Posterior cingulate gyrus (tissue), 11 donors: ENCODE results near the gene CLEC16A.

Experiments used
- DNase-seq, 10 donors: peaks; one replicate each; pipeline versions ENCODE4 v3.0.0 to v3.0.0-alpha.2; 2020 to 2021; ENCODE audit warnings: mixed read lengths in 3 of 10
- intact Hi-C: fragments of 100-400 bp; cut with DNase I; formaldehyde crosslinking; loops from one replicate; pipeline ENCODE4 v1.15.1; 2023

The CLEC16A gene

DNA sequence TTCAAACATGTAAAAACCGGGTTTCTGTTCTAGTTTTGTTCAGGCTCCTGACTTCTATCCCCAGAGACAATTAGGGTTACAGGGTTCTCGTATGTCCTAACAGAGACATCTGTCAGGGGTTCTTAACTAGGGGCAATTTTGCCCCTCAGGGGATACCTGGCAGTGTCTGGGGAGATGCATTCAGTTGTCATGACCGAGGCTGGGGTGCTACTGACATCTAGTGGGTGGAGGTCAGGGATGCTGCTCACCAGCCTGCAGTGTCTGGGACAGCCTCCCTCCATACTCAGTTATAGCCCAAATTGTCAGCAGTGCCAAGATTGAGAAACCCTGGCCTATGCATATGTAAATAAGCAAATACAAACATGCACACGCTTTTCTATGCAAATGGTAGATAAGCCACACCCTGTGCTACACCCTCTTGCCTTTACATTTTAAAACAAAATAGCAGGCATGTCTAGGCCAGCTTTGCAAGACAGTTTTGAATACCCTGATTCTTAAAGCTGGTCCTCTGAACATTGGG, 37.4 kb downstream of the CLEC16A start:
- DNase-seq = peak in 1 of 10 donors; percentile 37
- intact Hi-C loops = no loop called here

- intact Hi-C loops = no loop called here
- peak in 1 of 10 donors; percentile 16 for DNase-seq
Measured at GRCh38 chr16:10982465-10983150, 38.2 kb downstream of the CLEC16A start.

DNA sequence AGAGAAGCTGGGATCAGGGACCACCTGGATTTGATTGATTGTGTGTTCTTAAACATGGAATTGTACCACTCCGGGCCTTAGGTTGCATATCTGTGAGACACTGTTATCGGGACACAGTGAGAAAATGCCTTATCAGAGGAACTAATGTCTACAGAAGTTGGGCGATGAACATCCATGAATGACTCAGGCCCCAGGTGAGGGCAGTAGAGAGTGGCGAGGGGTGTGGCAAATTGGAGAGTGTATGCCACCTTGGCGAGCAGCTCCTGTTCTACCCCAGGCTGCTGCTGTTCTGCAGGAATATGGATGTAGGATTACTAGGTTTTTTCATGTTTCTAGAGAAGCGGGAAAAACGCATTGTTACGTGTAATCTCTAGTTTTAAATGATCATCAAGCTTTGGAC, 38.8 kb downstream of the CLEC16A start:
- intact Hi-C loops = no loop called here
- DNase-seq = peak in 2 of 10 donors; percentile 6 to 76

- intact Hi-C loops = no loop called here
- DNase-seq = peak in 1 of 10 donors; percentile 20
Measured at GRCh38 chr16:10984509-10984908, 40.1 kb downstream of the CLEC16A start.

DNA sequence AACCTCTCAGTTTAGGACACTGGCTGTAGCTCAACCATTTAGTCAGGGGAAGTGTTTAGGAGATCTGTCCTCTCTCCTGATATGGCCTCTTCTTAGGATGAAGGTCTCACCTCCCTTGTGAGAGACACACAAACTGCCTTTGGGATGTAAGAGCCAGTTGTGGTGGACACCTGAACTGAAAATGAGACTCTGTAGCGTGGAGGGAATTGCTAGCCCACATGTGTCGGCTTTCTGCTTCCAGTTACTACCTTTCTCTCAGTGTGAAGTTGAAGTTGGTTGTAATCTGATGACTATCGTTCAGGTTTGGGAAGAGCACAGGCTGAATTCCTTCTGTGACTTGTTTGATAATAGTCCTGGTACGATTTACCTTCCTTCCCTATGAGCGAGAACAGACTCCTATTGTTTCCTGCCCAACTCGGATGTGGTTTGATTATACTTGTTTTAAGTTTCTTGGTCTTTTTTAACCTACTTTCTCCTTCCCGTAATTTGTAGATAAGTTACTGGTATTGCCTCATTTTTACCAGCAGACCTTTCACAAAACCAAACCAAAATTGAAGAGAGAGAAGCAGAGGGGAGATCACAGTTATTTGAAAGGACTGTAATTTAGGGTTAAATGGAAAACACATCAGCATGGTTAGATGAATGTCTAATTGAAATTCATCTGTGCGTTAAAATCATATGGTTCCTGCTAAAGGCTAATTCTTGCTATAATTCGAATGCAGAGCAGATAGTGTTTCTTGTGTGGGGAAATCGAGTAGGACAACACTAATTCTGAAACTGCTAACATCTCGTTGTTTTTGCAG, 43.2 kb downstream of the CLEC16A start:
- DNase-seq = no peak
- intact Hi-C loops = no loop called here

- peak in 1 of 10 donors; percentile 31 for DNase-seq
- intact Hi-C loops = no loop called here
Measured at GRCh38 chr16:10988164-10988803, 43.9 kb downstream of the CLEC16A start.

DNA sequence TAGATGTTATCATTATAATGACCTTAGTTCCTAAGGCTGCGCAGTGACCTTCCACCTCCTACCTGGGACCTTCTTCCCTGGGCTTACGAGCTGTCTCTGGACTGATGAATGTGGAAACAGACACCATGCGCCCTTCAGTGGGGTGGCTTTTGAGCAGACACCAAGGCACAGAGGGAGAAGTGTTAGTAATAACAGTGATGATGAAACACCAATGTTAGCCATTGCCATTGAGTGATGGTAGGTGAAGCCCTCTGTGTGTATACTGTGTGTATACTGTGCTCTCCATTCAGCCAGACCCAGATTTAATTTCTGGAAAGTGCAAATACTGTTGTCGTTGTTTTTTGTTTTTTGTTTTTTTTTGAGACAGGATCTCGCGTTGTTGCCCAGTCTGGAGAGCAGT, 44.5 kb downstream of the CLEC16A start:
- DNase-seq = no peak
- intact Hi-C loops = no loop called here

- DNase-seq = peak in 1 of 10 donors; percentile 8
- intact Hi-C loops = no loop called here
Measured at GRCh38 chr16:10989559-10989958, 45.2 kb downstream of the CLEC16A start.

DNA sequence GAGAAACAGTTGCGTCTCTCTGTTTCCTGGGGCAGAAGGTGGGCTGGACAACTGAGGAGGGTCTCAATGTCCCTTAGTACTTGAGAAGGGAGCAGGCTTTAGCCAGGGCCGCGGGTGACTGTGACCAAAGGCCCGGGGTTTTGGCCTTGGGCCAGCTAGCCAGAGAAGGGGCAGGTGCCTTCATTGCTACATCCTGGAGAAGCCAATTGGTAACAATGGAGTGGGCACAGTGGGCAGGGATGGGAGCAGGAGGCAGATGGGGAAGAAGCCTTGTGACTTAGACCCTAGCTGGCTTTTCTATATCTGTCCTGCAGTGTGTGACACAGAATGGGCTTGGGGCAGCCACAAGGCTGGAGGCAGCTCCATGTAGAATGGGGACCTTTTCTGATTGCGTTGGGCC, 46.0 kb downstream of the CLEC16A start:
- intact Hi-C loops = no loop called here
- peak in 1 of 10 donors; percentile 46 for DNase-seq

DNA sequence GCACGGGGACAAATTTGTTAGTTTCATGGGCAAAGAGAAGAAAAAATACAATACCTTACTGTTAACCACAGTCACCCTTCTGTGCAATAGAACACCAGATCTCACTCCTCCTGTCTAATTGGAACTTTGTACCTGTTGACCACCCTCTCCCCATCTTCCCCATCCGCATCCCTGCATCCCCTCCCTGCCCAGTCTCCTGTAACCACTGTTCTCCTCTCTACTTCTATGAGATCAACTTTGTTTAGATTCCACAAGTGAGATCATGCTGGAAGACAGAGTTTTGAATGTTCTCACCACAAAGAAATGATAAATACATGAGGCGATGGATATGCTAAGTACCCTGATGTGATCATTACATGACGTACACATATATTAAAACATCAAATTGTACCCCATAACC, 47.7 kb downstream of the CLEC16A start:
- intact Hi-C loops = no loop called here

GRCh38 chr16:10992797-10993196, 48.4 kb downstream of the CLEC16A start:
- intact Hi-C loops = no loop called here
- DNase-seq = no peak

More for the DNA sequence above, 47.7 kb downstream of the CLEC16A start:
- DNase-seq = no peak

- intact Hi-C loops = no loop called here
- DNase-seq = peak in 1 of 10 donors; percentile 15
Measured at GRCh38 chr16:10993649-10994048, 49.3 kb downstream of the CLEC16A start.

GRCh38 chr16:10994571-10994970, 50.2 kb downstream of the CLEC16A start:
- no peak for DNase-seq
- intact Hi-C loops = no loop called here

DNA sequence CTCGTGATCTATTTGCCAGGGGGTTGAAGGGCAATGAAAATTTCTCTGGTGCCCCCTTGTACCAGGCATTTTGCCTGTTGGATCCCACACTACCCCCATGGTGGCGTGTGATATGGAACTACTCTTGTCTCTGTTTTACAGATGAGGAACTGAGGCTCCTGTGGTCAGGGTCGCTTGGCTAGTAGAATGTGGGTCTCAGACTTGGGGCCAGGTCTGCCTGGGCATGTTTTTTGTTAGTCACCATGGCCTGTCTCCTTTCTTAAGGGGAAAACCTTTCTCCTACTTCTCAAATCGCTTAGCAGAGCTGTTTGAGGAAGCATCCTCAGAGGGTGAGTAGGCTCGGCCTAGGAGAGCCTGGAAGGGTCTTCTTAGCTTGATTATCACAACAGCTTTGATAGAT, 51.2 kb downstream of the CLEC16A start:
- peak in 1 of 10 donors; percentile 8 for DNase-seq
- intact Hi-C loops = no loop called here

DNA sequence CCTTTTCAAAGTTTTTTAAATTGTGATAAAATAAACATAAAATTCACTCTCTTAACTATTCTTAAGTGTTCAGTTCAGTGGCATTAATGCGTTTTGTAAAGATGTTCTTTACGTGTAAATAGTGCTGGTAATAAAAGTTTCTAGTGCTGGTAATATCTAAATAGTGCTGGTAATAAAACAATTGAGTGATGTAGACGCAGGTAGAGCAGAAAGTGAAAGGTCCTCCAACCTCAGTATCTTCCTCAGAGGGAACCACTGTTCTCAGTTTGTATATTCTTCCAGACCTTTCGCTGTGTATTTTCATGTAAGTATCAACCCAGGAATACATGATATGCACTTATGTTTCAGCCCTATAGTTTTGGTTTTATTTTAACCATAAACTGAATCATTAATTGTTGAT, 53.1 kb downstream of the CLEC16A start:
- no peak for DNase-seq
- intact Hi-C loops = no loop called here

DNA sequence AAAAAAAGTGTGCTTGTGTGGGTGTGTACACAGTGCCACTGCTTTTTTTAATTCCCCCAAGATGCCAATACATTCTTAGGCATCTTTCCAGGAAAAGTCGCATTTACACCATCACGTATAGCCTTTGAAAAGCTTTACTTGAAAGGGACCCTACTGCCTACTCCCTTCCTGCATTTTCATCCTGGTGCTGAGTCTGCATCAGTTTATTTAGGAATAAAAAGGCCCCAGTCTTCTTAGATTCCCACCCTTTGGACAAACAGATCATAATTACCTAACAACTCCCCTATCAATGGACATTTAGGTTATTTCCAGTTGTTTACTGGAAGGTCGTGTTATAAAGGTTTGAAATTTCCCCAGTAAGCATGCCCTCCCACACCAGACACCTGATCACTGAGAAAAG, 54.9 kb downstream of the CLEC16A start:
- intact Hi-C loops = no loop called here
- DNase-seq = no peak

GRCh38 chr16:11001611-11002010, 57.2 kb downstream of the CLEC16A start:
- no peak for DNase-seq
- intact Hi-C loops = no loop called here

GRCh38 chr16:11003141-11003540, 58.8 kb downstream of the CLEC16A start:
- DNase-seq = no peak
- intact Hi-C loops = no loop called here

DNA sequence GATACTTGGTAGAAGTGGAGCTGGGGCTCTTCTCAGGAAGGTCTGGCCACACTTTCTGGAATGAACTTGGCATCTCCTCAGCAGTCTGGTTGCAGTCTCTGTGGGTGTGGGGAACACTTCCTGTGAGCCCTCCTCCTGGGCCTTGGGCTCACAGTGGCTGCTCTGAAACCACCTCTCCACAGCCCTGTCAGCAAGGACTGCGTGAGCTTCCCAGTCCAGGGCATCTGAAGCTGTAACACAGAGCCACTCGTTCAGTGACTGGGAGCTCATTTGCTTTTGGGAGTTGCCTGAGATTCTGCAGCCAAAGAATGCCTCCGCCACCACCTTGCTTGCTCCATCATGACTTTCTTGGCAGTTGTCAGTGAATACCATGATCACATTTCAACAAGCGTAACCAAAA, 60.0 kb downstream of the CLEC16A start:
- DNase-seq = no peak
- intact Hi-C loops = no loop called here

DNA sequence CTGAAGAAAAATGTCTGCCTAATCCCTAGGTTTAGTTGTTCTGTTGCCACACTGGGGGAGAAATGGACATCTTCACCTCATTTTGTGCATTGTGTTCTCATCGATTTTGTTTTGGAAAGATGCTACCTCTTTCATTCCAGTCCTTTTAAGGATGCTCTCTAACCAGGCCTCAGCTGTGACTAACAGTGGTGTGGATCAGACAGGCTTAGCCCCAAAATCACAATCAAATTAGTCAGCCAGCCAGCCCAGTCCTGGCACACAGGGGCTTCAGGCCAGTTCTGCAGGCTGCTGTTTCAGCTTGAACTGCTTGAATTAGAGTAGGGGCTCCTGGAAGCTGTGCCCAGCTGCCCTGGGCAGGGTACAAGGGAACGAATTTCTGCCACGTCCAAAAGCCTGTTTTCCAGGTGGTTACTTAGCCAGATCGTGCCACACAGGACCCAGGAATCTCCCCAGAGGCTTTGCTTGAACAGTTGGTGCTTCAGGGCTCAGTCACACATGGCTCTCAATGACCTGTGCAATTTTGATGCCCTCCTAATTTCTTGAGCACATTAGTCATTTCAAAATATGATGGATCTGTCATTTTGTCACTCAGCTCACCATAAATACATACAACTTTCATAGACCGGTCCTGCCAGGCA, 60.7 kb downstream of the CLEC16A start:
- intact Hi-C loops = no loop called here
- DNase-seq = no peak

DNA sequence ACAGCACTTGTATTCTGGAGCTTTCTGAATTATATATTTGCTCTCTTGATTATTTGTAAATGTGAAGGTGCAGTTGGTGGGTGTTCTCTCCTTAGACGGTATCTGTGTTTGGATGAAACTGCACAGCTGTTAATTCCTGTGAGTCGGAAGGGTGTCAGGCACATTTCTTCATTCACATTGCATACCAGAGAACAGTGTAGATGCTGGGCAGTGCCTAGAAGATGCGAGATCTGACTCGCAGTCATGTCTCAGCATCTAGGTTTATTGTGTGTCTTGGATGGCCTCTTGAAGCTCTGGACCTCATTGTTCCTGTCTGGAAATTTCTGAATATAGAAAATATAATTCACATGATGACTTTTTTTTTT, 61.2 kb downstream of the CLEC16A start:
- DNase-seq = no peak
- intact Hi-C loops = no loop called here
